K562 (cell line): ENCODE results near the gene SERGEF. TPM values are rescaled to one million over a fixed set of nuclear protein-coding genes. Genes with fewer than 3 reads are reported as not detected.

Experiments used
- ATAC-seq: fragments of 200-7000 bp; cut with Tn5 transposase; 3 replicates; pipeline ENCODE4 v1.9.1; 2020; ENCODE audit warnings: moderate library complexity
- BruUV-seq: library from RNA; stranded (reverse); fragments of 400-500 nt; replicated peaks from 2 replicates; lab custom pipeline; 2021; lab: Mats Ljungman, UMichigan
- CTCF ChIA-PET: fragments of 300-600 bp; formaldehyde crosslinking; extraction: SDS; loops from one replicate; lab custom pipeline; 2021; ENCODE audit warnings: low intra/inter-chr PET ratio; lab: Yijun Ruan, JAX
- POLR2A ChIA-PET: fragments of 300-600, 350-650 bp; sonication (Branson Sonifier 250); formaldehyde crosslinking; extraction: SDS; loops from one replicate; lab custom pipeline; 2021; ENCODE audit warnings: antibody characterized with exemption, inconsistent platforms; lab: Yijun Ruan, JAX
- DNase-seq, 4 experiments: peaks; one replicate each; pipeline versions ENCODE4 v3.0.0 to v3.0.0-alpha.2; 2011 to 2018; ENCODE audit warnings: low spot score in 3 of 4, mixed read lengths in 3 of 4; ENCODE audit errors: extremely low read depth in 1 of 4
- FAIRE-seq: peaks from 2 replicates; lab custom pipeline; 2011; peaks lifted over from hg19 to GRCh38; lab: Jason Lieb, UNC
- H2AFZ ChIP-seq: 2 replicates; pipeline ENCODE4 v1.6.0; 2011; ENCODE audit warnings: low read depth, low read length, control low read depth, inconsistent platforms
- H3K27ac ChIP-seq: fragments of 200-600 bp; 3 replicates; pipeline ENCODE4 v1.8.0; 2011; ENCODE audit warnings: low read depth, mild to moderate bottlenecking, control low read depth, inconsistent platforms, low read length, moderate library complexity, mixed read lengths; ENCODE audit errors: extremely low read depth
- H3K27me3 ChIP-seq, 2 experiments: fragments of 300-600 bp in 1 of 2; 2 replicates in 1 of 2; 3 replicates in 1 of 2; pipeline versions ENCODE4 v1.6.0 to v1.8.0; 2011; ENCODE audit warnings: inconsistent platforms in 2 of 2, low read length in 2 of 2, mild to moderate bottlenecking in 1 of 2, mixed read lengths in 1 of 2, moderate library complexity in 1 of 2; ENCODE audit not compliant: control insufficient read depth in 2 of 2, insufficient read depth in 2 of 2
- H3K36me3 ChIP-seq: fragments of 300-600 bp; 3 replicates; pipeline ENCODE4 v1.8.0; 2011; ENCODE audit warnings: mild to moderate bottlenecking, low read length, inconsistent platforms; ENCODE audit not compliant: control insufficient read depth, insufficient read depth
- H3K4me1 ChIP-seq, 2 experiments: fragments of 200-600 bp in 1 of 2; replicated peaks in 1 of 2; 2 replicates in 1 of 2; 3 replicates in 1 of 2; pipeline versions ENCODE4 v1.5.1 to v1.8.0; 2011; ENCODE audit warnings: inconsistent platforms in 2 of 2, low read length in 2 of 2, mild to moderate bottlenecking in 1 of 2, mixed read lengths in 1 of 2, moderate library complexity in 1 of 2; ENCODE audit not compliant: control insufficient read depth in 2 of 2, insufficient read depth in 2 of 2
- H3K4me2 ChIP-seq: 2 replicates; pipeline ENCODE4 v1.6.1; 2011; ENCODE audit warnings: low read length, control low read depth, inconsistent platforms, mixed read lengths; ENCODE audit not compliant: insufficient read depth
- H3K4me3 ChIP-seq: fragments of 200-600 bp; sonication (generic), shearing (Covaris generic); 2 replicates; pipeline ENCODE4 v1.5.1; 2016; ENCODE audit warnings: control low read depth, inconsistent platforms
- H3K79me2 ChIP-seq: fragments of 200-600 bp; 3 replicates; pipeline ENCODE4 v1.8.0; 2011; ENCODE audit warnings: low read length, inconsistent platforms; ENCODE audit not compliant: control insufficient read depth, insufficient read depth
- H3K9ac ChIP-seq, 2 experiments: 2 replicates each; pipeline versions ENCODE4 v1.6.0 to v1.6.1; 2011; ENCODE audit warnings: low read depth in 2 of 2, low read length in 2 of 2, control low read depth in 1 of 2, inconsistent platforms in 1 of 2, mild to moderate bottlenecking in 1 of 2, mixed read lengths in 1 of 2; ENCODE audit not compliant: insufficient read depth in 1 of 2
- H3K9me1 ChIP-seq: one replicate; pipeline ENCODE4 v1.6.0; 2011; ENCODE audit warnings: inconsistent platforms, mild to moderate bottlenecking, low read length, moderate library complexity; ENCODE audit not compliant: control insufficient read depth, insufficient read depth
- H3K9me3 ChIP-seq: replicated peaks from 2 replicates; pipeline ENCODE4 v1.5.1; 2011; ENCODE audit warnings: low read depth, low read length, inconsistent platforms; ENCODE audit not compliant: control insufficient read depth, insufficient read depth
- H4K20me1 ChIP-seq: replicated peaks from 2 replicates; pipeline ENCODE4 v1.6.1; 2011; ENCODE audit warnings: low read length, inconsistent platforms, mixed read lengths; ENCODE audit not compliant: control insufficient read depth, insufficient read depth
- E2F6 ChIP-seq, 2 experiments: IDR thresholded peaks; 2 replicates each; pipeline ENCODE4 v1.6.1; 2011; ENCODE audit warnings: borderline replicate concordance in 1 of 2, control low read depth in 1 of 2, low read depth in 1 of 2, low read length in 1 of 2, mild to moderate bottlenecking in 1 of 2, mixed read lengths in 1 of 2, moderate library complexity in 1 of 2; ENCODE audit not compliant: insufficient read depth in 1 of 2, insufficient read length in 1 of 2, poor library complexity in 1 of 2, severe bottlenecking in 1 of 2; ENCODE audit errors: extremely low read depth in 1 of 2
- GABPA ChIP-seq: fragments of 200-800 bp; sonication (Bioruptor generic); conservative IDR thresholded peaks from 2 replicates; pipeline ENCODE4 v1.6.1; 2016; ENCODE audit warnings: low read depth, missing genetic modification characterization, missing compliant biosample characterization
- HDAC6 ChIP-seq: IDR thresholded peaks from 2 replicates; pipeline ENCODE4 v1.6.1; 2012; ENCODE audit warnings: low read depth, mild to moderate bottlenecking, control low read depth, inconsistent platforms, low read length, moderate library complexity
- HMG20B ChIP-seq: fragments of 250-450 bp; sonication (Bioruptor Pico); IDR thresholded peaks from 2 replicates; pipeline ENCODE4 v1.5.0; 2021; ENCODE audit warnings: mild to moderate bottlenecking
- ID3 ChIP-seq, 2 experiments: fragments of 250-450 bp in 1 of 2; fragments of 450-650 bp in 1 of 2; sonication (Bioruptor Pico) in 1 of 2; IDR thresholded peaks; 2 replicates each; pipeline versions ENCODE4 v1.6.1 to v1.8.0; 2016 to 2021; ENCODE audit warnings: mild to moderate bottlenecking in 2 of 2, moderate library complexity in 2 of 2, missing compliant biosample characterization in 1 of 2, missing genetic modification characterization in 1 of 2
- RERE ChIP-seq: sonication (generic); formaldehyde crosslinking; IDR thresholded peaks from 2 replicates; pipeline ENCODE4 v1.8.0; 2023; ENCODE audit warnings: missing genetic modification reagents, mild to moderate bottlenecking, borderline replicate concordance
- TCF7 ChIP-seq: sonication (generic); IDR thresholded peaks from 2 replicates; pipeline ENCODE4 v1.6.1; 2016; ENCODE audit warnings: antibody characterized with exemption, borderline replicate concordance
- TFAP4 ChIP-seq: sonication (generic); formaldehyde crosslinking; IDR thresholded peaks from 2 replicates; pipeline ENCODE4 v1.8.0; 2022; ENCODE audit warnings: missing genetic modification reagents, mild to moderate bottlenecking, moderate library complexity, borderline replicate concordance
- WGBS: fragments of 100-300 bp; shearing (Covaris generic); methylation state at CpG from one replicate; pipeline ENCODE4 v1.1.6; 2016; ENCODE audit warnings: low coverage, mixed read lengths; ENCODE audit not compliant: insufficient coverage; ENCODE audit errors: missing lambda C conversion rate; 5-methylcytosine and 5-hydroxymethylcytosine counted together
- in situ Hi-C: fragments of 300-500 bp; cut with MboI; formaldehyde crosslinking; loops from 4 replicates; pipeline ENCODE4 v1.15.0; 2018; ENCODE audit warnings: inconsistent platforms, mixed read lengths
- intact Hi-C: fragments of 100-400 bp; cut with micrococcal nuclease; formaldehyde crosslinking; loops from 2 replicates; pipeline ENCODE4 v1.14.2; 2022
- polyA plus RNA-seq, 8 experiments: library from polyadenylated mRNA; depleted of rRNA in 4 of 8; stranded (reverse) in 5 of 8; unstranded in 3 of 8; fragments of >200 nt; fragmentation: Nextera tagmentation in 2 of 8; fragmentation: Illumina TruSeq in 1 of 8; extraction: Ambion mirVana in 2 of 8; extraction: Trizol in 1 of 8; gene quantifications; 2 replicates each; pipeline versions ENCODE4 v1.2.1 to v1.2.3, GENCODE V29; 2011 to 2014; ENCODE audit warnings: inconsistent platforms in 1 of 8, missing spikeins in 1 of 8
- total RNA-seq, 7 experiments: library from RNA; depleted of rRNA in 6 of 7; stranded (reverse); fragments of >200 nt in 6 of 7; fragmentation: Illumina TruSeq in 2 of 7; extraction: Trizol in 2 of 7; gene quantifications; 2 replicates each; pipeline versions ENCODE4 v1.2.1 to v1.2.3, GENCODE V29; 2011 to 2021; ENCODE audit warnings: low replicate concordance in 1 of 7

SERGEF gene
- total and polyA plus RNA-seq, 9 of the 15 experiments (the other 6 are each of a cell fraction or from before 2014, with no cell fraction given), result 10.2 to 28.0 (median 19.9) TPM

- no peaks in the 10 kb centered on the region for H3K79me2 ChIP-seq
- no peaks in the 10 kb centered on the region for H3K9me3 ChIP-seq
- ChIA-PET POLR2A (no interaction called here), CTCF (interaction anchor here (0.6 kb wide), 1 partner anchor 458 kb away, joined by 3 read pairs; no protein-coding TSS in a partner anchor)
- no peak for DNase-seq
- in situ Hi-C loops (no loop called here), intact Hi-C loops (no loop called here)
- no peak overlapping the region for H3K4me2 ChIP-seq
- BruUV-seq, result no TSS peak
- no peak overlapping the region for H3K27ac ChIP-seq
- no peak overlapping the region for H3K4me3 ChIP-seq
- 7% methylated on average over 3 of the region's 3 CpGs for WGBS
- no peak for FAIRE-seq
- H3K36me3 ChIP-seq, result no peaks in the 10 kb centered on the region
- H3K9ac ChIP-seq, result no peak overlapping the region
- H3K4me1 ChIP-seq, result no peaks in the 10 kb centered on the region
- no peak for TF ChIP-seq TFAP4 (CRISPR knock-in tag)
- TF ChIP-seq RERE (CRISPR knock-in tag), result no peak
- TF ChIP-seq GABPA (tag), result no peak
- TF ChIP-seq ID3 (CRISPR knock-in tag; IDR thresholded peaks at IDR 0.05), result no peak
- no peak for TF ChIP-seq ID3 (tag; IDR thresholded peaks at IDR 0.05)
- TF ChIP-seq HMG20B (CRISPR knock-in tag), result no peak
- no peak for TF ChIP-seq HDAC6
- no peak for TF ChIP-seq E2F6 (IDR thresholded peaks at IDR 0.05; ENCODE audit: borderline replicate concordance in 1 of 2, extremely low read depth in 1 of 2, insufficient read depth in 1 of 2, insufficient read length in 1 of 2, low read depth in 1 of 2, low read length in 1 of 2, poor library complexity in 1 of 2, severe bottlenecking in 1 of 2)
- TF ChIP-seq TCF7, result no peak
- no peak overlapping the region for H2AFZ ChIP-seq
- H3K27me3 ChIP-seq, result no peaks in the 10 kb centered on the region
- H4K20me1 ChIP-seq, result peaks cover 5% of the 10 kb centered on the region; the same call in 1 of the 2 replicates
- no peaks in the 10 kb centered on the region for H3K9me1 ChIP-seq
- no peak for ATAC-seq
Measured at GRCh38 chr11:17810746-17811145, 202.1 kb downstream of the SERGEF start.
